ENCODE measurements around the gene ZWILCH.

GRCh38 chr15:66558271-66558670 lies 53.1 kb downstream of the ZWILCH start:
- TF ChIP-seq FOXM1 (IDR thresholded peaks at IDR 0.05; ENCODE audit: low read depth) (no peak), POLR2AphosphoS5 (IDR thresholded peaks at IDR 0.05; ENCODE audit: low read depth, low read length) (no peak), NRF1 (IDR thresholded peaks at IDR 0.05; ENCODE audit: low read depth, low read length) (no peak), CTCF (IDR thresholded peaks at IDR 0.05) (no peak), RCOR1 (IDR thresholded peaks at IDR 0.05; ENCODE audit: low read length) (no peak), GABPA (IDR thresholded peaks at IDR 0.05; ENCODE audit: low read depth) (no peak), NFIC (IDR thresholded peaks at IDR 0.05; ENCODE audit: borderline replicate concordance) (no peak), USF1 (IDR thresholded peaks at IDR 0.05; ENCODE audit: borderline replicate concordance, low read depth) (no peak)
